Endothelial cell of umbilical vein (primary cell): ENCODE results near the gene PCNT. TPM values are rescaled to one million over a fixed set of nuclear protein-coding genes. Genes with fewer than 3 reads are reported as not detected.

Experiments
- BruUV-seq: library from RNA; stranded (reverse); fragments of 400-500 nt; replicated peaks from 2 replicates; lab custom pipeline; 2021; lab: Mats Ljungman, UMichigan
- CTCF ChIA-PET: fragments of 300-600, 350-600 bp; sonication (Branson Sonifier 250); formaldehyde crosslinking; loops from one replicate; lab custom pipeline; 2021; ENCODE audit warnings: antibody characterized with exemption, inconsistent platforms; lab: Charles Lee
- POLR2A ChIA-PET: fragments of 300-600, 350-600 bp; sonication (Branson Sonifier 250); formaldehyde crosslinking; loops from one replicate; lab custom pipeline; 2021; ENCODE audit warnings: antibody characterized with exemption, inconsistent platforms; lab: Charles Lee
- DNase-seq: peaks from one replicate; pipeline ENCODE4 v3.0.0-alpha.2; 2011; ENCODE audit warnings: low read depth, low spot score
- FAIRE-seq: peaks from 2 replicates; lab custom pipeline; 2011; peaks lifted over from hg19 to GRCh38; lab: Jason Lieb, UNC
- H2AFZ ChIP-seq: 2 replicates; pipeline ENCODE4 v1.6.0; 2012; ENCODE audit warnings: low read depth, low read length, control low read depth, inconsistent platforms
- H3K27ac ChIP-seq: 2 replicates; pipeline ENCODE4 v1.5.1; 2011; ENCODE audit warnings: low read depth, mild to moderate bottlenecking, control low read depth, low read length, moderate library complexity; ENCODE audit not compliant: insufficient read depth
- H3K27me3 ChIP-seq, 2 experiments: 2 replicates each; pipeline versions ENCODE4 v1.6.0 to v1.6.1; 2011; ENCODE audit warnings: low read length in 2 of 2, mixed read lengths in 1 of 2; ENCODE audit not compliant: control insufficient read depth in 2 of 2, insufficient read depth in 2 of 2
- H3K36me3 ChIP-seq, 2 experiments: 2 replicates in 1 of 2; 3 replicates in 1 of 2; pipeline ENCODE4 v1.5.1; 2011; ENCODE audit warnings: low read length in 2 of 2, mild to moderate bottlenecking in 1 of 2, moderate library complexity in 1 of 2; ENCODE audit not compliant: control insufficient read depth in 2 of 2, insufficient read depth in 2 of 2; ENCODE audit errors: extremely low read depth in 1 of 2
- H3K4me1 ChIP-seq: 3 replicates; pipeline ENCODE4 v1.5.1; 2011; ENCODE audit warnings: mild to moderate bottlenecking, low read length; ENCODE audit not compliant: control insufficient read depth, insufficient read depth; ENCODE audit errors: extremely low read depth
- H3K4me2 ChIP-seq: 2 replicates; pipeline ENCODE4 v1.6.1; 2011; ENCODE audit warnings: low read length, control low read depth, mixed read lengths; ENCODE audit not compliant: insufficient read depth
- H3K4me3 ChIP-seq, 3 experiments: fragments of 200-600 bp in 1 of 3; sonication (generic), shearing (Covaris generic) in 1 of 3; replicated peaks in 1 of 3; 2 replicates each; pipeline ENCODE4 v1.5.1; 2011 to 2016; ENCODE audit warnings: control low read depth in 3 of 3, low read length in 3 of 3, mild to moderate bottlenecking in 2 of 3, inconsistent platforms in 1 of 3, low read depth in 1 of 3, moderate library complexity in 1 of 3; ENCODE audit not compliant: insufficient read depth in 1 of 3
- H3K79me2 ChIP-seq: 2 replicates; pipeline ENCODE4 v1.6.0; 2012; ENCODE audit warnings: low read length, inconsistent platforms; ENCODE audit not compliant: control insufficient read depth, insufficient read depth
- H3K9ac ChIP-seq: replicated peaks from 2 replicates; pipeline ENCODE3; 2011; ENCODE audit warnings: low read length, control low read depth; ENCODE audit not compliant: insufficient read depth; ENCODE audit errors: extremely low read depth
- H3K9me1 ChIP-seq: replicated peaks from 3 replicates; pipeline ENCODE4 v1.6.0; 2011; ENCODE audit warnings: mild to moderate bottlenecking, low read length; ENCODE audit not compliant: control insufficient read depth, insufficient read depth; ENCODE audit errors: extremely low read depth
- H3K9me3 ChIP-seq: replicated peaks from 2 replicates; pipeline ENCODE4 v1.5.1; 2012; ENCODE audit warnings: low read length, inconsistent platforms; ENCODE audit not compliant: control insufficient read depth, insufficient read depth
- H4K20me1 ChIP-seq: replicated peaks from 2 replicates; pipeline ENCODE3; 2011; ENCODE audit warnings: mild to moderate bottlenecking, low read length; ENCODE audit not compliant: control insufficient read depth, insufficient read depth; ENCODE audit errors: extremely low read depth
- JUN ChIP-seq: IDR thresholded peaks from 2 replicates; pipeline ENCODE4 v1.6.1; 2011; ENCODE audit warnings: borderline replicate concordance, low read depth; ENCODE audit not compliant: insufficient read length, insufficient read depth
- MYC ChIP-seq: IDR thresholded peaks from one replicate; pipeline ENCODE4 v1.6.1; 2011; ENCODE audit warnings: mild to moderate bottlenecking, low read depth, low read length
- POLR2A ChIP-seq: IDR thresholded peaks from 2 replicates; pipeline ENCODE4 v1.6.1; 2012; ENCODE audit warnings: low read depth, mild to moderate bottlenecking, control low read depth, low read length
- POLR2AphosphoS5 ChIP-seq: IDR thresholded peaks from 2 replicates; pipeline ENCODE4 v1.6.1; 2012; ENCODE audit warnings: low read depth, mild to moderate bottlenecking, control low read depth, low read length, moderate library complexity; ENCODE audit not compliant: insufficient read depth
- dilution Hi-C: fragments of 300-500 bp; cut with MboI; formaldehyde crosslinking; loops from one replicate; pipeline ENCODE4 v1.15.0; 2019; ENCODE audit warnings: low sequenced_read_pairs; ENCODE audit not compliant: extremely low pct_ligation_motif_present
- intact Hi-C: fragments of 100-400 bp; cut with micrococcal nuclease; formaldehyde crosslinking; loops from one replicate; pipeline ENCODE4 v1.10.0; 2022
- polyA plus RNA-seq, 4 experiments: library from polyadenylated mRNA; depleted of rRNA in 3 of 4; stranded (reverse) in 3 of 4; unstranded in 1 of 4; fragments of >200 nt; gene quantifications; 2 replicates each; pipeline versions ENCODE4 v1.2.1 to v1.2.3, GENCODE V29; 2011 to 2012; ENCODE audit warnings: missing spikeins in 1 of 4
- total RNA-seq: library from RNA; stranded (reverse); gene quantifications from 2 replicates; pipeline ENCODE4 v1.2.3, GENCODE V29; 2021

The PCNT gene
- total and polyA plus RNA-seq, 2 donors (not counting 3 experiments of a cell fraction or from before 2014, with no cell fraction given): 9.6 to 49.5 TPM

DNA sequence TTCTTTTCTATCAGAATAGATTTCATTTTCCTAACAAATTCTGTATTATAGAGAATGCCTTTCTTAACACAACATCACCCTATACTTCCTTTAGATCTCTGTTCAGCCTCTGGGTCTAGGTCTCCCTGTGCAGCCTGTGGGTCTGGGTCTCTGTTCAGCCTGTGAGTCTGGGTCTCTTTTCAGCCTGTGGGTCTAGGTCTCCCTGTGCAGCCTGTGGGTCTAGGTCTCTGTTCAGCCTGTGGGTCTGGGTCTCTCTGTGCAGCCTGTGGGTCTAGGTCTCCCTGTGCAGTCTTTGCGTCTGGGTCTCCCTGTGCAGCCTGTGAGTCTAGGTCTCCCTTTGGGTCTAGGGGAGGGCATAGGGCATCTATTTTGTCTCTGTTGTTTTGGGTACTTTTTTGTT is 75.2 kb downstream of the PCNT start:
- no peaks in the 10 kb centered on the region for H3K9me1 ChIP-seq
- H4K20me1 ChIP-seq: no peaks in the 10 kb centered on the region
- no peaks in the 10 kb centered on the region for H3K79me2 ChIP-seq
- H3K4me2 ChIP-seq: no peak overlapping the region
- intact Hi-C loops: no loop called here
- ChIA-PET CTCF (no interaction called here), POLR2A (no interaction called here)
- DNase-seq (no peak), FAIRE-seq (no peak)
- BruUV-seq: no TSS peak
- peaks cover 2 to 14% of the 10 kb centered on the region in 2 experiments for H3K36me3 ChIP-seq
- no peak overlapping the region for H2AFZ ChIP-seq
- no peaks in the 10 kb centered on the region for H3K9me3 ChIP-seq
- dilution Hi-C loops: no loop called here
- no peaks in the 10 kb centered on the region for H3K4me1 ChIP-seq
- H3K27ac ChIP-seq: no peak overlapping the region
- H3K4me3 ChIP-seq: no peak overlapping the region
- H3K9ac ChIP-seq: no peak overlapping the region
- TF ChIP-seq JUN: no peak
- no peak for TF ChIP-seq MYC
- TF ChIP-seq POLR2AphosphoS5: no peak
- H3K27me3 ChIP-seq: no peaks in the 10 kb centered on the region

DNA sequence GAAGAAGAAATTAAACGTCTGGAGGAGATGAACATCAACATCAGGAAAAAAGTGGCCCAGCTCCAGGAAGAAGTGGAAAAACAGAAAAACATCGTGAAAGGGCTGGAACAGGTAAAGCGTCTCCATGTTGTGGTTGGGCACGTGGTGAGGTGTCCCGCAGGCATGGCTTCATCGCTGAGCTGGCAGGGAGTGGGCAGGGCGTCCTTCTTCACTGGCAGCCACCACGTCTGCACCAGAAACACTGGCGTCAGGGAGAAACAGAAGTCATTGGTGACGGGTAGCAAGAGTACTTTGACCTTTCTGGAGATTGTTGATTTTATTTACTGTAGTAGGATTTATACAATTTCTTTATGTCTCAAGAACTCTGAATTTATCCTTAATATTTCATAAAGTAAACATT is 75.7 kb downstream of the PCNT start:
- no peak overlapping the region for H3K4me2 ChIP-seq
- DNase-seq (no peak), FAIRE-seq (no peak)
- no peak overlapping the region for H3K9ac ChIP-seq
- no TSS peak for BruUV-seq
- H2AFZ ChIP-seq: no peak overlapping the region
- dilution Hi-C loops: no loop called here
- intact Hi-C loops: no loop called here
- ChIA-PET POLR2A (no interaction called here), CTCF (interaction anchor here (1.0 kb wide), 1 partner anchor 9 kb away, joined by 3 read pairs; no protein-coding TSS in a partner anchor)
- no peaks in the 10 kb centered on the region for H3K79me2 ChIP-seq
- H4K20me1 ChIP-seq: no peaks in the 10 kb centered on the region
- no peak overlapping the region for H3K4me3 ChIP-seq
- no peaks in the 10 kb centered on the region for H3K9me3 ChIP-seq
- H3K27ac ChIP-seq: no peak overlapping the region
- no peaks in the 10 kb centered on the region for H3K27me3 ChIP-seq
- H3K4me1 ChIP-seq: no peaks in the 10 kb centered on the region
- H3K36me3 ChIP-seq: peaks cover 2 to 12% of the 10 kb centered on the region in 2 experiments
- H3K9me1 ChIP-seq: no peaks in the 10 kb centered on the region
- no peak for TF ChIP-seq POLR2A
- no peak for TF ChIP-seq MYC
- no peak for TF ChIP-seq POLR2AphosphoS5
